Measurements from ENCODE around the gene AFF1. TPM values are rescaled to one million over a fixed set of nuclear protein-coding genes. Genes with fewer than 3 reads are reported as not detected.

The AFF1 gene
- polyA plus RNA-seq, 3 donors, result 43.6 to 47.3 (median 45.4) TPM

DNA sequence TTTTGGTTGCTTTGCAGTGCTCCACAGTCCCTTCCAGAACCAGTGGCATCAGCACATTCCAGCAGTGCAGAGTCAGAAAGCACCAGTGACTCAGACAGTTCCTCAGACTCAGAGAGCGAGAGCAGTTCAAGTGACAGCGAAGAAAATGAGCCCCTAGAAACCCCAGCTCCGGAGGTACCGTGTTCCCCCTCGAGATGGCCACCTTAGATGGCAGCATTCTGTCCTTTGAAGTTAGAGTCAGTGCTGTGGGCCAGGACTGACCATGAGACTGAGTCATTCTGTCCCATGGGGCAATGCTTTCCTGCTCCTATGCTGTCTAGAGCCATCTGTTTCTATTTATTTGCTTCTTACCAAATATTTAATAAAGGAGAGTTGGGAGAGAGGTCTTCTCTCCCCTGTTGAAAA, 173.3 kb downstream of the AFF1 start:
- no peak for DNase-seq (ENCODE audit: low read depth in 3 of 3, low spot score in 2 of 3)

- DNase-seq (ENCODE audit: low read depth in 3 of 3, low spot score in 2 of 3), result no peak
Observed at GRCh38 chr4:87109121-87109520, 174.3 kb downstream of the AFF1 start.

DNA sequence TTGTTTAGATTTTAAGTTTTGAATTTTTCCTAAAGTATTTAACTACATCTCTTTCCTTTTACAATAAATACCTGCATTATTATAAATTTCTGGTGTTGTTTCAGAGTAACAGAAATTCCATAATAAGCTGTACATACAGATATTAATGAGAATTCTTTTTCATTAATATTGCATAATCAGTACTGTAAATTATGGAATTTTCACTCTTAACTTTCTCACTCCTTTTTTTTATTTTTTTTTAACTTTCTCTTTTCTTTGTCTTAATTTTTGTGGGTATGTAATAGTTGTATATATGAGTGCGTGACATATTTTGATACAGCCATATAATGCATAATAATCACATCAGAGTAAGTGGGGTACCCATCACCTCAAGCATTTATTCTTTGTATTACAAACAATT, 175.1 kb downstream of the AFF1 start:
- DNase-seq (ENCODE audit: low read depth in 3 of 3, low spot score in 2 of 3), result no peak

- DNase-seq (ENCODE audit: low read depth in 3 of 3, low spot score in 2 of 3), result no peak
Observed at GRCh38 chr4:87112063-87112462, 177.3 kb downstream of the AFF1 start.

DNA sequence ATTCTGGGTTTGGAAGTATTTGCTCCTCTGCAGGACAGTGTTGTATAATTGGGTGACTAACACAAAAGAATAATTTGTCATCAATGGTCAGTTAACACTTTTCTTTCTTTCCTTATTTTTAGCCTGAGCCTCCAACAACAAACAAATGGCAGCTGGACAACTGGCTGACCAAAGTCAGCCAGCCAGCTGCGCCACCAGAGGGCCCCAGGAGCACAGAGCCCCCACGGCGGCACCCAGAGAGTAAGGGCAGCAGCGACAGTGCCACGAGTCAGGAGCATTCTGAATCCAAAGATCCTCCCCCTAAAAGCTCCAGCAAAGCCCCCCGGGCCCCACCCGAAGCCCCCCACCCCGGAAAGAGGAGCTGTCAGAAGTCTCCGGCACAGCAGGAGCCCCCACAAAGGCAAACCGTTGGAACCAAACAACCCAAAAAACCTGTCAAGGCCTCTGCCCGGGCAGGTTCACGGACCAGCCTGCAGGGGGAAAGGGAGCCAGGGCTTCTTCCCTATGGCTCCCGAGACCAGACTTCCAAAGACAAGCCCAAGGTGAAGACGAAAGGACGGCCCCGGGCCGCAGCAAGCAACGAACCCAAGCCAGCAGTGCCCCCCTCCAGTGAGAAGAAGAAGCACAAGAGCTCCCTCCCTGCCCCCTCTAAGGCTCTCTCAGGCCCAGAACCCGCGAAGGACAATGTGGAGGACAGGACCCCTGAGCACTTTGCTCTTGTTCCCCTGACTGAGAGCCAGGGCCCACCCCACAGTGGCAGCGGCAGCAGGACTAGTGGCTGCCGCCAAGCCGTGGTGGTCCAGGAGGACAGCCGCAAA, 179.6 kb downstream of the AFF1 start:
- no peak for DNase-seq (ENCODE audit: low read depth in 3 of 3, low spot score in 2 of 3)

- DNase-seq (ENCODE audit: low read depth in 3 of 3, low spot score in 2 of 3), result no peak
Observed at GRCh38 chr4:87116231-87116630, 181.4 kb downstream of the AFF1 start.

GRCh38 chr4:87117051-87117731, 182.4 kb downstream of the AFF1 start:
- DNase-seq (ENCODE audit: low read depth in 3 of 3, low spot score in 2 of 3), result peak in 2 of 3 donors; percentile 72 to 82

DNA sequence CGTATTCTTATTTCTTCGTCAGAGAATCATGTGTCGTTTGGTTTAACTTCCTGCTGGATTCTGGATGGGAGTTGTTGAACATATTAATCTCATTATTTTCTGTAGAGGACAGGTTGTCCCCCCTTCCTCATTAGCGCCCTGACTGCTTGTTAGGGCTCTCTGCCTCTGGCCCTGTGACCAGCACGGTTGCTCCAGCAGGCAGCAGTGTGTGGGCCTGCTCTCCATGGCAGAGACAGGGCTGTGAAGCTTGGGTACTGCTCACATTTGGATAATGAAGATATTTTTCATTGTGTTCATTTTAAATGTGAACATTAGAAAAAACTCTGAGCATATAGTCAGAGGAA, 182.9 kb downstream of the AFF1 start:
- no peak for DNase-seq (ENCODE audit: low read depth in 3 of 3, low spot score in 2 of 3)

DNA sequence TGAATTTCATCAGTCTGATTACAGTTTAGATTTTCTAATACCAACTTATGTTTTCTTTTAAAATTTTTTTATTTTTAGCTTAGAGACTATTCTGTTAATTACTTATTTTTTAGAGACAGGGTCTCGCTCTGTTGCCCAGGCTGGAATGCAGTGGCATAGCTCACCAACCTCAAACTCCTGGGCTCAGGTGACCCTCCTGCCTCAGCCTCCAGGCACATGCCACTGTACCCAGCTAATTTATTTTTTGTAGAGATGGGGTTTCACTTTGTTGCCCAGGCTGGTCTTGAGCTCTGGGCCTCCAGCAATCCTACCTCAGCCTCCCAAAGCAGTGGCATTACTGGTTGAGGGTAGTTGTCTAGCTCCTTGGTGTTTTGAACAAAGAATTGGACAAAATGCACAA, 183.6 kb downstream of the AFF1 start:
- no peak for DNase-seq (ENCODE audit: low read depth in 3 of 3, low spot score in 2 of 3)

GRCh38 chr4:87118826-87119225, 184.0 kb downstream of the AFF1 start:
- DNase-seq (ENCODE audit: low read depth in 3 of 3, low spot score in 2 of 3), result no peak

DNA sequence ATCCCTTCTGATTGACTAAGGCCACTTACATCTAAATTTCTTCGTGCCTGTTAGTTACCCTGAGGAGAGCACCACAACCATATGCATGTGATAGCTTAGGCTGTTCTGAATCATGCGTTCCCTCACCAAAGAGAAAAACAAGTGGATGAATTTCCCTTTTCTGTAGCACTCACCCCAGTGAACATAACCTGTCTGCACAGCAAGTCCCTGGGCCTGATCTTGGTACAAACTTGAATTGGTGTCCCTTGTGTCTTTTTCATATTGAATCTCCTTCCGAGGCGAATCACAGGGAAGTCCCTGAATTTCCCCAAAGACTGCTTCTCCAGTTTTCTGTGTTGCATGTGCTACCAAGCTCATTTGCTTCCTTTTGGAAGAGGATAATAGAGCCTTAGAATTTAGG, 185.2 kb downstream of the AFF1 start:
- DNase-seq (ENCODE audit: low read depth in 3 of 3, low spot score in 2 of 3), result no peak

- DNase-seq (ENCODE audit: low read depth in 3 of 3, low spot score in 2 of 3), result no peak
Observed at GRCh38 chr4:87120411-87121162, 185.8 kb downstream of the AFF1 start.

GRCh38 chr4:87121341-87122065, 186.7 kb downstream of the AFF1 start:
- no peak for DNase-seq (ENCODE audit: low read depth in 3 of 3, low spot score in 2 of 3)

DNA sequence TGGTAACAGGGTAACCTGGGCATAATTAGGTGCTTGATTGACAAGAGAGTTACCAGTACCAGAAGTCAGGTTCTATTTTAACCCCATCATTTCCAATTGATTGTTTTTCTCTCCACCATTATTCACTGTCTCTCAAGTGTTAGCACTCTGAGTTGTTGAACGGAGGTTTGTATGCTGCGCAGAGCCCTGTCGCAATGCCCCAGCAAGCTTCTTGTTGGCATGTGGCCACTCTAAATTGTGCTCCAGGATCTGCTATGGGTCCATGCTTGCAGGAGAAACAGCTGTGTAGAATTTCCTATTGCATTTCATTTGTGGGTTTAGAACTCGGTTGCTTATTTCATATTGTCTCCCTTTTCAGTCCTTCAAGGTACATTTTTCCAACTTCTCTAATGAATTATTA, 187.4 kb downstream of the AFF1 start:
- DNase-seq (ENCODE audit: low read depth in 3 of 3, low spot score in 2 of 3), result no peak

- DNase-seq (ENCODE audit: low read depth in 3 of 3, low spot score in 2 of 3), result no peak
Observed at GRCh38 chr4:87126056-87126455, 191.2 kb downstream of the AFF1 start.

- DNase-seq (ENCODE audit: low read depth in 3 of 3, low spot score in 2 of 3), result no peak
Observed at GRCh38 chr4:87128006-87128705, 193.3 kb downstream of the AFF1 start.

- DNase-seq (ENCODE audit: low read depth in 3 of 3, low spot score in 2 of 3), result no peak
Observed at GRCh38 chr4:87129681-87130080, 194.9 kb downstream of the AFF1 start.

- no peak for DNase-seq (ENCODE audit: low read depth in 3 of 3, low spot score in 2 of 3)
Observed at GRCh38 chr4:87130985-87131703, 196.3 kb downstream of the AFF1 start.

- no peak for DNase-seq (ENCODE audit: low read depth in 3 of 3, low spot score in 2 of 3)
Observed at GRCh38 chr4:87132035-87132434, 197.2 kb downstream of the AFF1 start.

GRCh38 chr4:87133183-87133582, 198.4 kb downstream of the AFF1 start:
- DNase-seq (ENCODE audit: low read depth in 3 of 3, low spot score in 2 of 3), result no peak
